Activated naive CD8-positive, alpha-beta T cell treated with anti-CD3 and anti-CD28 coated beads, Interleukin-2, amount 10 ng/mL, durations not matched to agents 7 days and 5 days (primary cell): Measurements from ENCODE around the gene DEUP1. TPM values are rescaled to one million over a fixed set of nuclear protein-coding genes. Genes with fewer than 3 reads are reported as not detected.

Source experiments
- ATAC-seq: fragments of 150-1000 bp; cut with Tn5 transposase; one replicate; pipeline ENCODE4 v1.10.0; 2021; ENCODE audit warnings: low read depth, moderate library complexity
- POLR2A ChIA-PET: fragments of 350-600 bp; sonication (Branson Sonifier 250); formaldehyde crosslinking; loops from one replicate; lab custom pipeline; 2021; ENCODE audit warnings: antibody characterized with exemption; lab: Charles Lee
- DNase-seq: peaks from one replicate; pipeline ENCODE4 v3.0.0; 2021
- H3K27ac Mint-ChIP-seq: one replicate; pipeline ENCODE4 v1.8.0; 2022; ENCODE audit warnings: mild to moderate bottlenecking, mixed read lengths
- H3K27me3 Mint-ChIP-seq: one replicate; pipeline ENCODE4 v1.8.0; 2022; ENCODE audit warnings: mild to moderate bottlenecking, moderate library complexity, mixed read lengths
- H3K36me3 Mint-ChIP-seq: one replicate; pipeline ENCODE4 v1.8.0; 2021; ENCODE audit warnings: mild to moderate bottlenecking, mixed read lengths
- H3K4me1 Mint-ChIP-seq: one replicate; pipeline ENCODE4 v1.8.0; 2021; ENCODE audit warnings: mixed read lengths
- H3K4me3 Mint-ChIP-seq: one replicate; pipeline ENCODE4 v1.8.0; 2022; ENCODE audit warnings: mild to moderate bottlenecking, moderate library complexity, mixed read lengths
- H3K9me3 Mint-ChIP-seq: one replicate; pipeline ENCODE4 v1.8.0; 2021; ENCODE audit warnings: mixed read lengths
- total RNA-seq, 2 experiments: library from RNA; stranded (reverse); gene quantifications; one replicate each; pipeline ENCODE4 v1.2.3, GENCODE V29; 2021

The DEUP1 gene
- total RNA-seq, 2 experiments from 2014 or later: not detected

- POLR2A ChIA-PET: no interaction called here
- DNase-seq: no peak
- Mint-ChIP-seq H3K36me3 (no peaks in the 10 kb centered on the region), H3K4me1 (no peaks in the 10 kb centered on the region), H3K27ac (no peak overlapping the region), H3K27me3 (no peaks in the 10 kb centered on the region), H3K9me3 (no peaks in the 10 kb centered on the region), H3K4me3 (no peak overlapping the region)
- no peak for ATAC-seq
Measured at GRCh38 chr11:93468290-93468689, 137.7 kb downstream of the DEUP1 start.

DNA sequence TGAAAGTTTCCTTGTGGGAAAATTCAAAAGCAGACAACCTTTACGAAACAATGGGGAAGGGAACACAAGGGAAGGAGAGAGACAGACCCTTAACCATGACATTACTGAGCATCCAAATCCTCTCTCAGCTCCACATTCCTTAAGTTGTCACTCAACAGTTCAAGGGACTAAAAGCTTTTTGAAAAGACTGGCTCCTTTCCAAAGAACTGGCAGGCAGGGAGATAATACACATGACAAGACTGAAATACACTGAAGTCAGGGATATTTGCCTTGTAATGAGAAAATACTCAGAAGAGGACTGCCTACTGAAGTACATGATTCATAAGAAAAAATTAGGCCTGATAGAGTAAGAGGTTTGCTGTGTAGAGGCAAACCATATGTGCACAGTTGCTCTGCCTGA lies 143.6 kb downstream of the DEUP1 start:
- POLR2A ChIA-PET: no interaction called here
- ATAC-seq: no peak
- Mint-ChIP-seq H3K36me3 (no peaks in the 10 kb centered on the region), H3K27ac (no peak overlapping the region), H3K9me3 (no peaks in the 10 kb centered on the region), H3K4me3 (no peak overlapping the region), H3K4me1 (no peaks in the 10 kb centered on the region), H3K27me3 (no peaks in the 10 kb centered on the region)
- no peak for DNase-seq

DNA sequence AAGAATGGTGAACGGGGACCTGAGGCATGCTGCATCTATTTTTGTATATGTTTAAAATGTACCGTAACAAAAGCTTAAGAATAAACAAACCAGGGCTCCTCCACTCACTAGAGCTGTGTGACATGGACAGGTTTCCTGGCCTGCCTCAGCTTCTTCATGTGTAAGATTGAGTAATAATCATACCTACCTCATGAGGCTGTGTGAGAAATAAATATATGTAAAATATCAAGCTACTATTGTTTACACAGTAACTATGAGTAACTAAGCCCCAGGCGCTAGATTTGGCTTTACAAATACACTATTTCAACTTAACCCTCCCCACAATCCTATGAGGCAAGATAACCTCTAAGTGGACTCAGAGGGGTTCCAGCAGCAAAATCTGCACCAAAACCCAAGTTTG lies 146.3 kb downstream of the DEUP1 start:
- DNase-seq: no peak
- no peaks in the 10 kb centered on the region for H3K4me1 Mint-ChIP-seq
- POLR2A ChIA-PET: no interaction called here
- no peak overlapping the region for H3K4me3 Mint-ChIP-seq
- no peaks in the 10 kb centered on the region for H3K27me3 Mint-ChIP-seq
- ATAC-seq: no peak
- H3K27ac Mint-ChIP-seq: no peak overlapping the region
- no peaks in the 10 kb centered on the region for H3K36me3 Mint-ChIP-seq
- H3K9me3 Mint-ChIP-seq: no peaks in the 10 kb centered on the region

DNA sequence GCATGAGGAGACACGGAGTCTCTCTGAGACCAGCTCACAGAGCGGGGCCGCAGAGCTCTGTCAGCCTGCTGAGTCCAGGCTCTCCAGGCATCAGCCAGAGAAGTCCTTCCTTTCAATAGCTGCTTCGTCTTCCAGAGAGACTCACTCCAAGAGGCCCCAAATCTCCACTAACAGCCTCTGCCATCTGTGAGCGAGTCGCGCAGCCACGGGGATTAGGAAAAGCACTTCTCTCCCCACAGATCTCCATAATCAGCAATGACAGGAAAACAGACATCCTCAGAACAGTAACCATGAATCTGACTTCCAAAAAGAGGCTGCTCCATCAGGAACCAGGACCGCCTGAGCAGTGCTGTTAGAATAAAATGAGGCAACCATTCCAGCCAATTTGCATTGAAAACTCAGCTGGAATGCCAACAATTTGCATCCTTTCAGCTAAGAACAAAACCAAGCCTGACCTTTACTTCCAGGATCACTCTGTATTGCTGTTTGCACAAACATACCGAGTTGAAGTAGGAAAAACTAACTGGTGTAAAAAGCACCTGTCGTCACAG lies 147.2 kb downstream of the DEUP1 start:
- POLR2A ChIA-PET: no interaction called here
- H3K4me3 Mint-ChIP-seq: no peak overlapping the region

DNA sequence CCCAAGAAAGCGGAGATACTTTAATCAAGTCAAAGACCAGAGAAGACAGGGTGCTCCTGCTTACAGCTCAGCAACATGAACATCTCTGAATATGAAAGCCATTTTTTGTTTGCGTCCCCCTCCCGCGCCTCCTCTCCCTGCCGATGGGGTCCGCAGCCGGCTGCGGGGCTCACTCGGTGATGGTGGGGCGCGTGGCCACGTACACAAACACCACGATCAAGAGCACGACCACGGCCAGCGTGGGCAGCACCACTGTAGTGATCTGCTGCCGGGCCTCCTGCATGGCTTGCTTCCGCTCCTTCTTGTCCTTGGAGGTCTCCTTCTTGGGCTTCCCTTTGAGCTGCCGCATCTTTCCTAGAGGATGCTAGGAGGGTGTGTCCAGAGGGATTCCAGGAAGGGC lies 148.3 kb downstream of the DEUP1 start:
- DNase-seq: no peak
- POLR2A ChIA-PET: no interaction called here
- H3K36me3 Mint-ChIP-seq: no peaks in the 10 kb centered on the region
- no peaks in the 10 kb centered on the region for H3K27me3 Mint-ChIP-seq
- ATAC-seq: no peak
- H3K27ac Mint-ChIP-seq: no peak overlapping the region
- H3K4me3 Mint-ChIP-seq: no peak overlapping the region
- no peaks in the 10 kb centered on the region for H3K4me1 Mint-ChIP-seq
- no peaks in the 10 kb centered on the region for H3K9me3 Mint-ChIP-seq

More for the DNA sequence above, 147.2 kb downstream of the DEUP1 start:
- no peak for DNase-seq
- no peak for ATAC-seq
- H3K4me1 Mint-ChIP-seq: no peaks in the 10 kb centered on the region
- no peaks in the 10 kb centered on the region for H3K9me3 Mint-ChIP-seq
- H3K27ac Mint-ChIP-seq: no peak overlapping the region
- H3K27me3 Mint-ChIP-seq: no peaks in the 10 kb centered on the region
- no peaks in the 10 kb centered on the region for H3K36me3 Mint-ChIP-seq

- no peak for DNase-seq
- H3K4me3 Mint-ChIP-seq: no peak overlapping the region
Measured at GRCh38 chr11:93480256-93480655, 149.7 kb downstream of the DEUP1 start.

GRCh38 chr11:93480756-93481155 lies 150.2 kb downstream of the DEUP1 start:
- ATAC-seq: no peak
- Mint-ChIP-seq H3K4me1 (no peaks in the 10 kb centered on the region), H3K4me3 (no peak overlapping the region), H3K9me3 (no peaks in the 10 kb centered on the region), H3K27ac (no peak overlapping the region), H3K27me3 (no peaks in the 10 kb centered on the region), H3K36me3 (no peaks in the 10 kb centered on the region)
- DNase-seq: no peak
- POLR2A ChIA-PET: interaction anchor here (0.7 kb wide), 1 partner anchor 31 kb away, joined by 3 read pairs; no protein-coding TSS in a partner anchor

More at GRCh38 chr11:93480256-93480655, 149.7 kb downstream of the DEUP1 start:
- H3K27me3 Mint-ChIP-seq: no peaks in the 10 kb centered on the region
- ATAC-seq: no peak
- POLR2A ChIA-PET: no interaction called here
- H3K27ac Mint-ChIP-seq: no peak overlapping the region
- H3K9me3 Mint-ChIP-seq: no peaks in the 10 kb centered on the region
- H3K4me1 Mint-ChIP-seq: no peaks in the 10 kb centered on the region
- no peaks in the 10 kb centered on the region for H3K36me3 Mint-ChIP-seq

DNA sequence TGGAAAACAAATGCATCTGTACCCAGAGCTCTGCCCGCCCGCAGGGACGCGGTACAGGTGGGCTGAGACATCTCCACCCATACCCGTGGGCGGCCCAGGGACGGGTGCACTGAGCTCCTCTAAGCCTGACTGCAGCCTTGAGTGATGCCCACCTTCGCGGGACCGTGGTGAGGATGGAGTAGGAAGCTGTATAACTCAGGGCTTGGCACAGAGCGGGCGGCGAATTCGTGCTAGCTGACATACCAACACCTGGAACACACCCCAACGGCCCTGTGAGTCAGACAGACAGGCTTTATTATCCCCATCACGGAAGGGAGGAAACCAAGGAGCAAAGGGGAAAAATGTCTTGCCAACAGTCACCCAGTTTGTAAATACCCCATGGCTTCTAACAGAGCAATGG lies 150.7 kb downstream of the DEUP1 start:
- Mint-ChIP-seq H3K9me3 (no peaks in the 10 kb centered on the region), H3K27ac (no peak overlapping the region), H3K27me3 (no peaks in the 10 kb centered on the region), H3K4me3 (no peak overlapping the region), H3K36me3 (no peaks in the 10 kb centered on the region), H3K4me1 (no peaks in the 10 kb centered on the region)
- POLR2A ChIA-PET: interaction anchor here (0.7 kb wide), 1 partner anchor 30 kb away, joined by 3 read pairs; no protein-coding TSS in a partner anchor
- ATAC-seq: no peak
- no peak for DNase-seq

DNA sequence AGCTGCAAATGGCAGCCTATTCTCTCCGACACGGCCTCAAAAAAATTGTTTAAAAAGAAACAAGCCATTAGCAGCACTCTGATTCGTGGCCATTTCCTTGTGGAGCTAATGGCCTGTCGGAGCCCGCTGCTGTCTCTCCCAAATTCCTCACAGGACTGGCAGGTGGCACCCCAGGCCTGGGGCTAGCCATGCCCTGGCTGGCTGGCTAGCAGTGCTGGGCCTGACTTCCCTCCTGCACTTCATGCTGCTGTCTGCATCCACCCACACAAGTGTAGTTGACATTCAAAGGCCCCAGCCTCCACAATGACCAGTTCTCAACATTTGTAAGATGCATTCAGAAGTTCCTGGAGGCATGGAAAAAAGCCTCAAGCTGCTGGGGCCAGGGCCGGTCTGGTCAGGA lies 151.2 kb downstream of the DEUP1 start:
- Mint-ChIP-seq H3K4me1 (no peaks in the 10 kb centered on the region), H3K36me3 (no peaks in the 10 kb centered on the region), H3K4me3 (no peak overlapping the region), H3K27ac (no peak overlapping the region), H3K27me3 (no peaks in the 10 kb centered on the region), H3K9me3 (no peaks in the 10 kb centered on the region)
- POLR2A ChIA-PET: no interaction called here
- ATAC-seq (no peak), DNase-seq (no peak)

DNA sequence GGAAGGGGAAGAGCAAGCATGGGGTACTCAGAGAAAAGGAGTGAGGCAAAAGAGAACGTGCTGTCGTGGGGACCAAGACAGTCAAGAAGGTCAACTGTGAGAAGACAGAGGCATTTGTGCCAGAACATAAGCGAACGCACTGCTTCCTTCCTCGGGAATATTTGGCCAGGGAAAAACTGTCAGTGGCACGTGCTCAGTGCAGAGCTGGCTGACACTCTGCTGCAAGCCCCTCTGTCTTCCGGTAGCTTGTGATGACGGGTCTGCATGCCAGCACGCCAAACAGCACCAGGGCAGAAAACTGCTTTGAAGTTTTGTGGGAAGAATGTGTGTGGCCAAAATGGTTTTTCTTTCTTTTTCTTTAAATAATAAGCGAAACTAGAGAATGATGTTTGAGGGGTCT lies 152.0 kb downstream of the DEUP1 start:
- Mint-ChIP-seq H3K27me3 (no peaks in the 10 kb centered on the region), H3K9me3 (no peaks in the 10 kb centered on the region), H3K4me3 (no peak overlapping the region), H3K27ac (no peak overlapping the region), H3K4me1 (no peaks in the 10 kb centered on the region), H3K36me3 (no peaks in the 10 kb centered on the region)
- ATAC-seq (no peak), DNase-seq (no peak)
- POLR2A ChIA-PET: no interaction called here

DNA sequence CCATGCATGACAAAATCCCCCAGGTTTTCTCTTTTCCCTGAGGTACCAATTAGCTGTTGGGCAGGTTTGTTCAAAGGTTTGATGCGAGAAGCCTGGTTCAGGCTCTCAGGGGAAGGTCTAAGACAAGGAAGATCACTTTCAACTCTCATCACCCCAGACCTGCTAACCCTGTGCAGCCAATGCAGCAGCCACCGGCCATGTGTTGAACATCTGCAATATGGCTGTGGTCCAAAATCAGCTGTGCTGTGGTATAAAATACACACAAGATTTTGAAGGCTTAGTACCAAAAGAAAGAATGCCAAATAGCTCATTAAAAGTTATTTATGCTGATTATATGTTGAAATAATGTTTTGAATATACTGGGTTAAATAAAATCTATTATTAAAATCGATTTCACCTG lies 154.2 kb downstream of the DEUP1 start:
- no peaks in the 10 kb centered on the region for H3K27me3 Mint-ChIP-seq

GRCh38 chr11:93485983-93486382 lies 155.4 kb downstream of the DEUP1 start:
- no peaks in the 10 kb centered on the region for H3K9me3 Mint-ChIP-seq
- POLR2A ChIA-PET: no interaction called here
- no peak overlapping the region for H3K4me3 Mint-ChIP-seq
- H3K27ac Mint-ChIP-seq: no peak overlapping the region
- H3K36me3 Mint-ChIP-seq: no peaks in the 10 kb centered on the region
- no peaks in the 10 kb centered on the region for H3K4me1 Mint-ChIP-seq
- ATAC-seq: no peak
- no peaks in the 10 kb centered on the region for H3K27me3 Mint-ChIP-seq
- DNase-seq: no peak

More for the DNA sequence above, 154.2 kb downstream of the DEUP1 start:
- Mint-ChIP-seq H3K36me3 (no peaks in the 10 kb centered on the region), H3K4me3 (no peak overlapping the region), H3K4me1 (no peaks in the 10 kb centered on the region), H3K9me3 (no peaks in the 10 kb centered on the region), H3K27ac (no peak overlapping the region)
- POLR2A ChIA-PET: no interaction called here
- DNase-seq: no peak
- ATAC-seq: no peak

DNA sequence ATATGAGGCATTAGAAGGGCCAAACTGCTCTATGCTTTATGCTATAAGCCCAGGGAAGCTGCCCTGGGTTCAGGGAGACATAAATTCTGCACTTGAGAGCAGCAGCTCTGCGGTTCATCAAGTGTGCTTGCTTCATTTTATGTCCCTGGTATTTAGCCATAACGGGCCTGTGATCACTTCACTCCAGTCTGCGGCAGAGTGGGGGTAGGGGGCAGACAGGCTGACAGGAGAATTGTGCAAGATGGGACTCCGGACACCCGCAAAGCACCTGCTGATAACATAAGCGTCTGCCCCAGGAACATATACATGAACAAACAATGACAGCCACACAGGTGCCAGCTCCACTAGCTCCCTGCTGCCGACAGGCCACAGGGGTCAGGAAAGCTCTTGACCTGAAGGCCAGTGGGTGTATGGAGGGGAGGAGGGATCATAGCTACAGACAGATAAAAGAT lies 156.5 kb downstream of the DEUP1 start:
- Mint-ChIP-seq H3K36me3 (no peaks in the 10 kb centered on the region), H3K27me3 (no peaks in the 10 kb centered on the region), H3K9me3 (no peaks in the 10 kb centered on the region), H3K27ac (no peak overlapping the region), H3K4me1 (no peaks in the 10 kb centered on the region), H3K4me3 (no peak overlapping the region)
- POLR2A ChIA-PET: no interaction called here
- no peak for DNase-seq
- no peak for ATAC-seq
